ENCODE results near the gene ERICH2.

Gene ERICH2

GRCh38 chr2:170739507-170740046 is 30.6 kb upstream of the ERICH2 start:
- H3K4me1 ChIP-seq (ENCODE audit: control insufficient read depth, low read length): no peaks in the 10 kb centered on the region
- H3K27ac ChIP-seq (ENCODE audit: low read depth, low read length): no peak overlapping the region
- no peaks in the 10 kb centered on the region for H3K36me3 ChIP-seq (ENCODE audit: control insufficient read depth, low read length)
- TF ChIP-seq EZH2phosphoT487 (IDR thresholded peaks at IDR 0.05; ENCODE audit: borderline replicate concordance, low read length) (no peak), CTCF (IDR thresholded peaks at IDR 0.05; ENCODE audit: low read depth, low read length, poor library complexity, severe bottlenecking) (no peak)
- no peak overlapping the region for H3K4me2 ChIP-seq (ENCODE audit: low read length)
- no peaks in the 10 kb centered on the region for H3F3A ChIP-seq (ENCODE audit: control insufficient read depth, insufficient read depth)
- H3K27me3 ChIP-seq (ENCODE audit: control insufficient read depth, low read length): peaks cover 4% of the 10 kb centered on the region; the same call in 1 of the 2 replicates
- H3K4me3 ChIP-seq (ENCODE audit: low read length): no peak overlapping the region
- no peaks in the 10 kb centered on the region for H3K9me3 ChIP-seq (ENCODE audit: control insufficient read depth, insufficient read depth, low read length)
- no peaks in the 10 kb centered on the region for H3K9me2 ChIP-seq (replicated peaks; ENCODE audit: control insufficient read depth, low read length)
- H4K20me1 ChIP-seq (ENCODE audit: control insufficient read depth, insufficient read depth, low read depth, low read length): no peaks in the 10 kb centered on the region
- no peaks in the 10 kb centered on the region for H3K79me2 ChIP-seq (ENCODE audit: control insufficient read depth, low read length)

- Histone ChIP-seq H3K4me3 (ENCODE audit: low read length) (no peak overlapping the region), H3K9me2 (replicated peaks; ENCODE audit: control insufficient read depth, low read length) (no peaks in the 10 kb centered on the region), H3K9me3 (ENCODE audit: control insufficient read depth, insufficient read depth, low read length) (no peaks in the 10 kb centered on the region), H3K36me3 (ENCODE audit: control insufficient read depth, low read length) (no peaks in the 10 kb centered on the region), H3K27ac (ENCODE audit: low read depth, low read length) (no peak overlapping the region), H3K27me3 (ENCODE audit: control insufficient read depth, low read length) (peaks cover 6% of the 10 kb centered on the region; the same call in 1 of the 2 replicates), H3K4me1 (ENCODE audit: control insufficient read depth, low read length) (no peaks in the 10 kb centered on the region), H3K79me2 (ENCODE audit: control insufficient read depth, low read length) (no peaks in the 10 kb centered on the region), H3K4me2 (ENCODE audit: low read length) (no peak overlapping the region), H4K20me1 (ENCODE audit: control insufficient read depth, insufficient read depth, low read depth, low read length) (no peaks in the 10 kb centered on the region), H3F3A (ENCODE audit: control insufficient read depth, insufficient read depth) (no peaks in the 10 kb centered on the region)
- TF ChIP-seq EZH2phosphoT487 (IDR thresholded peaks at IDR 0.05; ENCODE audit: borderline replicate concordance, low read length) (no peak), CTCF (IDR thresholded peaks at IDR 0.05; ENCODE audit: low read depth, low read length, poor library complexity, severe bottlenecking) (no peak)
These were observed 29.5 kb upstream of the ERICH2 start for GRCh38 chr2:170740660-170741059.

- no peak overlapping the region for H3K4me3 ChIP-seq (ENCODE audit: low read length)
- no peaks in the 10 kb centered on the region for H3K9me2 ChIP-seq (replicated peaks; ENCODE audit: control insufficient read depth, low read length)
- no peaks in the 10 kb centered on the region for H3K9me3 ChIP-seq (ENCODE audit: control insufficient read depth, insufficient read depth, low read length)
- H3F3A ChIP-seq (ENCODE audit: control insufficient read depth, insufficient read depth): no peaks in the 10 kb centered on the region
- H3K27ac ChIP-seq (ENCODE audit: low read depth, low read length): no peak overlapping the region
- no peaks in the 10 kb centered on the region for H3K36me3 ChIP-seq (ENCODE audit: control insufficient read depth, low read length)
- no peaks in the 10 kb centered on the region for H3K4me1 ChIP-seq (ENCODE audit: control insufficient read depth, low read length)
- H4K20me1 ChIP-seq (ENCODE audit: control insufficient read depth, insufficient read depth, low read depth, low read length): no peaks in the 10 kb centered on the region
- H3K27me3 ChIP-seq (ENCODE audit: control insufficient read depth, low read length): 0 out of 2 replicates have a peak, but pooled peaks cover 4% of the 10 kb centered on the region
- no peaks in the 10 kb centered on the region for H3K79me2 ChIP-seq (ENCODE audit: control insufficient read depth, low read length)
- H3K4me2 ChIP-seq (ENCODE audit: low read length): no peak overlapping the region
- TF ChIP-seq CTCF (IDR thresholded peaks at IDR 0.05; ENCODE audit: low read depth, low read length, poor library complexity, severe bottlenecking): no peak
- no peak for TF ChIP-seq EZH2phosphoT487 (IDR thresholded peaks at IDR 0.05; ENCODE audit: borderline replicate concordance, low read length)
These were observed 28.2 kb upstream of the ERICH2 start for GRCh38 chr2:170742000-170742399.
